ENCODE measurements around the gene SERTAD1.
"Not testable (repeated sequence)": the region's sequence is repeated elsewhere in the genome, so short reads cannot be mapped to it uniquely, and the experiment has no call there.

DNA sequence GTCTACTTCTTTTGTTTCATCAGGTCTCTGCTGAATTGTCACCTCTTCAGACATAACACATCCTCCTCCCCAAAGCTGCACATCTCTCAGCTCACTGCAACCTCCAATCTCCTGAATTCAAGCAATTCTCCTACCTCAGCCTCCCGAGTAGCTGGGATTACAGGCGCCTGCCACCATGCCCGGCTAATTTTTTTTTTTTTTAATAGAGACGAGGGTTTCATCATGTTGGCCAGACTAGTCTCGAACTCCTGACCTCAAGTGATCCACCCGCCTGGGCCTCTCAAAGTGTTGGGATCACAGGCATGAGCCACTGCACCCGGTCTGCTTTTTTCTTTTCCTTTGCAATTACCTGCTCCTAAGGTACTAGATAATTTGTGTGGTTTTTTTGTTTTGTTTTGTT lies 7.0 kb upstream of the SERTAD1 start:
- not testable (repeated sequence) for TF ChIP-seq POLR2A (IDR thresholded peaks at IDR 0.05); POLR2AphosphoS5 (IDR thresholded peaks at IDR 0.05; ENCODE audit: insufficient read depth in 1 of 2, low read depth in 1 of 2)
- TF ChIP-seq, protein P1, sequence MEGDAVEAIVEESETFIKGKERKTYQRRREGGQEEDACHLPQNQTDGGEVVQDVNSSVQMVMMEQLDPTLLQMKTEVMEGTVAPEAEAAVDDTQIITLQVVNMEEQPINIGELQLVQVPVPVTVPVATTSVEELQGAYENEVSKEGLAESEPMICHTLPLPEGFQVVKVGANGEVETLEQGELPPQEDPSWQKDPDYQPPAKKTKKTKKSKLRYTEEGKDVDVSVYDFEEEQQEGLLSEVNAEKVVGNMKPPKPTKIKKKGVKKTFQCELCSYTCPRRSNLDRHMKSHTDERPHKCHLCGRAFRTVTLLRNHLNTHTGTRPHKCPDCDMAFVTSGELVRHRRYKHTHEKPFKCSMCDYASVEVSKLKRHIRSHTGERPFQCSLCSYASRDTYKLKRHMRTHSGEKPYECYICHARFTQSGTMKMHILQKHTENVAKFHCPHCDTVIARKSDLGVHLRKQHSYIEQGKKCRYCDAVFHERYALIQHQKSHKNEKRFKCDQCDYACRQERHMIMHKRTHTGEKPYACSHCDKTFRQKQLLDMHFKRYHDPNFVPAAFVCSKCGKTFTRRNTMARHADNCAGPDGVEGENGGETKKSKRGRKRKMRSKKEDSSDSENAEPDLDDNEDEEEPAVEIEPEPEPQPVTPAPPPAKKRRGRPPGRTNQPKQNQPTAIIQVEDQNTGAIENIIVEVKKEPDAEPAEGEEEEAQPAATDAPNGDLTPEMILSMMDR (IDR thresholded peaks at IDR 0.05), result not testable (repeated sequence)

Data from vagina (tissue), 2 donors.